Heart left ventricle (tissue), 16 donors: ENCODE results near the gene MYO1C. TPM values are rescaled to one million over a fixed set of nuclear protein-coding genes. Genes with fewer than 3 reads are reported as not detected.
"Not testable (repeated sequence)": the region's sequence is repeated elsewhere in the genome, so short reads cannot be mapped to it uniquely, and the experiment has no call there.

Experiments
- ATAC-seq, 4 donors: fragments of 200-7000 bp; cut with Tn5 transposase; one replicate each; pipeline ENCODE4 v1.9.1; 2020 to 2022; ENCODE audit warnings: moderate library complexity in 4 of 4, mild to moderate bottlenecking in 3 of 4, moderate number of reproducible peaks in 1 of 4
- DNase-seq, 5 donors: peaks; one replicate each; pipeline ENCODE4 v3.0.0-alpha.2; 2020
- H3K27ac ChIP-seq, 12 donors: fragments of 200-600 bp; sonication (generic) in 4 of 12; one replicate each; pipeline versions ENCODE4 v1.5.0 to v1.8.0; 2016 to 2022; ENCODE audit warnings: mild to moderate bottlenecking in 2 of 12
- H3K27me3 ChIP-seq, 9 donors: fragments of 200-600 bp; sonication (generic) in 2 of 9; one replicate each; pipeline versions ENCODE4 v1.5.1 to v1.8.0; 2016 to 2022; ENCODE audit warnings: mild to moderate bottlenecking in 3 of 9
- H3K36me3 ChIP-seq, 9 donors: fragments of 200-600 bp; sonication (generic) in 2 of 9; one replicate each; pipeline versions ENCODE4 v1.5.0 to v1.8.0; 2018 to 2022; ENCODE audit warnings: mild to moderate bottlenecking in 2 of 9
- H3K4me1 ChIP-seq, 12 donors: fragments of 200-600 bp; sonication (generic) in 4 of 12; one replicate each; pipeline versions ENCODE4 v1.5.0 to v1.8.0; 2016 to 2022; ENCODE audit warnings: mild to moderate bottlenecking in 3 of 12
- H3K4me3 ChIP-seq, 12 donors: fragments of 200-600 bp; sonication (generic) in 4 of 12; one replicate each; pipeline versions ENCODE4 v1.5.0 to v1.8.0; 2017 to 2022; ENCODE audit warnings: mild to moderate bottlenecking in 9 of 12, moderate library complexity in 4 of 12
- H3K9me3 ChIP-seq, 12 donors: fragments of 200-600 bp; sonication (generic) in 4 of 12; one replicate each; pipeline versions ENCODE4 v1.5.0 to v1.8.0; 2016 to 2022; ENCODE audit warnings: mild to moderate bottlenecking in 1 of 12
- CTCF ChIP-seq, 12 donors: fragments of 200-600 bp; sonication (generic) in 4 of 12; IDR thresholded peaks; one replicate each; pipeline versions ENCODE4 v1.5.0 to v1.8.0; 2018 to 2022; ENCODE audit warnings: antibody characterized with exemption in 12 of 12, mild to moderate bottlenecking in 5 of 12
- POLR2A ChIP-seq, 2 donors: fragments of 450-650 bp; IDR thresholded peaks; one replicate each; pipeline ENCODE4 v1.6.1; 2017; ENCODE audit warnings: antibody characterized with exemption in 2 of 2, mild to moderate bottlenecking in 2 of 2, moderate library complexity in 2 of 2
- WGBS, 4 donors: extraction: QIAGEN DNeasy Blood & Tissue Kit in 2 of 4; methylation state at CpG; one replicate each; pipeline versions ENCODE4 v1.1.5 to v1.1.7; 2013 to 2018; 5-methylcytosine and 5-hydroxymethylcytosine counted together
- intact Hi-C, 10 donors: fragments of 100-400 bp; cut with DNase I; formaldehyde crosslinking; loops; one replicate each; pipeline versions ENCODE4 v1.11.1 to v1.14.2; 2022
- polyA plus RNA-seq, 2 donors: library from polyadenylated mRNA; stranded (reverse); fragments of 200-250 nt; gene quantifications; one replicate each; pipeline ENCODE4 v1.2.3, GENCODE V29; 2013
- total RNA-seq, 9 donors: library from RNA; depleted of rRNA in 2 of 9; stranded (reverse); fragments of >200 nt in 2 of 9; fragmentation: NEBNext Ultra II Directional in 3 of 9; extraction: Animal tissue kit (Norgen Biotek cat#: 25700) in 3 of 9; gene quantifications; one replicate each; pipeline versions ENCODE4 v1.1.0 to v1.2.4, GENCODE V29; 2016 to 2023
- donor health status: ischemic (EF 13 %, LVEDD 7.1; RV severe dilation, severe dysfunction).
- donor health status: healthy with polysubstance abuse.
- donor health status: DM: no; HTN: yes; CAD: no.
- donor health status: DM: no; HTN: no; CAD: no.
- donor health status: ischemic (EF 25% LVEDD 6.9; RV normal size, moderate dysfunction).
- donor health status: ischemic (EF 25% LVEDD 5.7; RV mildly dilated, moderate dysfunction).
- donor health status: healthy.
- donor health status: DM: yes; HTN: yes; CAD: no.
- donor health status: ischemic (EF 35%, LVEDD 5.7; RV mildly dilated, moderate dysfunction).
- donor health status: nonischemic (EF 11% LVEDD 7.7; RV severe dilation, severe dysfunction).
- donor health status: DM: yes; HTN: yes; CAD: no.
- donor health status: PGD.
- donor health status: ischemic (EF 29% LVEDD 5.4; RV normal size, mild dysfunction).
- donor health status: nonischemic (EF 23%, LVEDD 6.1; RV moderate dilation, normal function).

MYO1C gene
- total and polyA plus RNA-seq, 11 donors, result 89.6 to 259 (median 174) TPM

GRCh38 chr17:1455797-1456599 is 36.5 kb downstream of the MYO1C start, which contains the start of gene CRK:
TSS of gene CRK (minus strand) at chr17:1456232. CDS start at chr17:1456117, 115 bp downstream.
- ATAC-seq (peak; percentile 90 to 96 (median 94)), DNase-seq (peak; percentile 96 to 100 (median 98))
- Histone ChIP-seq H3K36me3 (peaks cover 0 to 17% (median 8%) of the 10 kb centered on the region in 9 donors), H3K27ac (peak within 1 kb of the TSS; percentile 89 to 99 (median 98)), H3K4me3 (peak within 1 kb of the TSS; percentile 84 to 100 (median 94)), H3K4me1 (peaks cover 6 to 62% (median 54%) of the 10 kb centered on the region in 12 donors), H3K9me3 (no peaks in the 10 kb centered on the region), H3K27me3 (no peaks in the 10 kb centered on the region)
- WGBS, 4 donors, result 0 to 1% (median 1%) methylated on average over 29 to 93 of the region's 93 CpGs
- TF ChIP-seq POLR2A (IDR thresholded peaks at IDR 0.05) (peak; percentile 71 to 93), CTCF (IDR thresholded peaks at IDR 0.05) (peak in 4 of 12 donors; percentile 11 to 48 (median 16))
- intact Hi-C loops, result loop anchor here (1.0 to 10.0 kb wide), 13 partner anchors 35 to 91 kb away; partner anchors contain the start of genes INPP5K (in 7 of the 10) and MYO1C (in 5 of the 10)

- ATAC-seq, result peak; percentile 18 to 63 (median 59)
- DNase-seq, result peak; percentile 74 to 85 (median 80)
- no peaks in the 10 kb centered on the region for H3K9me3 ChIP-seq
- H3K36me3 ChIP-seq, result peaks cover 0 to 18% (median 8%) of the 10 kb centered on the region in 9 donors
- intact Hi-C loops, result loop anchor here (2.0 to 10.0 kb wide), 10 partner anchors 37 to 91 kb away; partner anchors contain the start of genes INPP5K (in 5 of the 10) and MYO1C (in 5 of the 10)
- WGBS, 4 donors, result 0 to 1% (median 0%) methylated on average over 27 to 31 of the region's 31 CpGs
- H3K27ac ChIP-seq, result peak overlapping the region; percentile 89 to 99 (median 98)
- H3K27me3 ChIP-seq, result no peaks in the 10 kb centered on the region
- H3K4me1 ChIP-seq, result peaks cover 6 to 61% (median 48%) of the 10 kb centered on the region in 12 donors
- TF ChIP-seq POLR2A (IDR thresholded peaks at IDR 0.05) (no peak), CTCF (IDR thresholded peaks at IDR 0.05) (peak in 11 of 12 donors; percentile 25 to 73 (median 61))
- peak overlapping the region; percentile 84 to 100 (median 94) for H3K4me3 ChIP-seq
Observed at GRCh38 chr17:1455291-1455796, 37.1 kb downstream of the MYO1C start.

DNA sequence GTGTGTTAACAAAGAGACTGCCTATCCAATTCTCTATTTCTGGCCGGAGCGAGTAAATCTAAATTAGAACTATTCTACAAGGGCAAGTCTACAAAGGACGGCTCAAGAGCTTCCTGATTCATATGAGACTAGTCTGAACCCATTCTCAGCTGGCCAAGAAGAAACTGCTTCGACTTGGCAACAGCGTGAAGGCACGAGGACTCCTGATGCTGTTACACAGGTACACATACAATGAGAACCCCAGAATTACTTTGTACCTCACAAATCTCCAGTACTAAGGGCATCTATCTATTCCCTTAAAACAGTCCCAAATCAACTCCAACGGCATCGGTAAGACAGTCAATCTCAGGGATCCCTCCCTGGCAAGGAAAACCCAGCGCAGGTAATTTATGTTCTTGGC is 37.9 kb downstream of the MYO1C start:
- ATAC-seq, result no peak

DNA sequence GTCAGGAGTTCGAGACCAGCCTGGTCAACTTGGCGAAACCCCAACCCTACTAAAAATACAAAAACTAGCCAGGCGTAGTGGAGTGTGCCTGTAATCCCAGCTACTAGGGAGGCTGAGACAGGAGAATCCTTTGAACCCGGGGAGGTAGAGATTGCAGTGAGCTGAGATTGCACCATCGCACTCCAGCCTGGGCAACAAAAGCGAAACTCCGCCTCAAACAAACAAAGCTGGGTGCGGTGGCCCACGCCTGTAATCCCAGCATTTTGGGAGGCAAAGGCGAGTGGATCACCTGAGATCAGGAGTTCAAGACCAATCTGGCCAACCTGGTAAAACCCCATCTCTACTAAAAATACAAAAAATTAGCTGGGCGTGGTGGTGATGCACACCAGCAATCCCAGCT is 38.8 kb downstream of the MYO1C start:
- DNase-seq, H3K27me3 ChIP-seq, ATAC-seq, H3K9me3 ChIP-seq: not testable (repeated sequence)
- H3K36me3 ChIP-seq, result peaks cover 0 to 27% (median 8%) of the 10 kb centered on the region in 9 donors
- peaks cover 6 to 67% (median 47%) of the 10 kb centered on the region in 12 donors for H3K4me1 ChIP-seq
- H3K27ac ChIP-seq, result peak overlapping the region in 7 of 12 donors; percentile 16 to 99 (median 97)
- 89 to 93% (median 91%) methylated on average over 11 of the region's 11 CpGs for WGBS, 4 donors
- intact Hi-C loops, result loop anchor here in 8 of 10 donors (2.0 to 10.0 kb wide), 8 partner anchors 55 to 89 kb away; partner anchors contain the start of gene INPP5K (in 3 of the 8)
- peak overlapping the region in 1 of 12 donors; percentile 90 for H3K4me3 ChIP-seq

More for the DNA sequence above, 37.9 kb downstream of the MYO1C start:
- H3K4me3 ChIP-seq, result peak overlapping the region; percentile 84 to 100 (median 94)
- no peak for DNase-seq
- WGBS, 4 donors, result 31 to 44% (median 36%) methylated on average over 9 of the region's 9 CpGs
- no peak for TF ChIP-seq CTCF (IDR thresholded peaks at IDR 0.05)
- TF ChIP-seq POLR2A (IDR thresholded peaks at IDR 0.05), result no peak
- no peaks in the 10 kb centered on the region for H3K9me3 ChIP-seq
- intact Hi-C loops, result loop anchor here in 8 of 10 donors (2.0 to 10.0 kb wide), 8 partner anchors 56 to 90 kb away; partner anchors contain the start of gene INPP5K (in 3 of the 8)
- peak overlapping the region; percentile 33 to 99 (median 98) for H3K27ac ChIP-seq
- no peaks in the 10 kb centered on the region for H3K27me3 ChIP-seq
- peaks cover 6 to 59% (median 42%) of the 10 kb centered on the region in 12 donors for H3K4me1 ChIP-seq
- H3K36me3 ChIP-seq, result peaks cover 0 to 21% (median 8%) of the 10 kb centered on the region in 9 donors
